GM21786 (cell line): ENCODE data around the gene WFS1.
A peak's percentile ranks its signal among the peaks of the same experiment; 100 is the strongest.

Experiments
- ATAC-seq: cut with Tn5 transposase; IDR thresholded peaks from one replicate; pipeline ENCODE4 v1.9.1; 2021; ENCODE audit not compliant: unreplicated experiment

The WFS1 gene

GRCh38 chr4:6269616-6270511 is at the start of gene WFS1:
Gene WFS1 (plus strand): TSS chr4:6269850. CDS start chr4:6277456, 7,606 bp downstream.
- ATAC-seq: peak; percentile 100

GRCh38 chr4:6221301-6221850 is 48.3 kb upstream of the WFS1 start:
- ATAC-seq: no peak

- no peak for ATAC-seq
These were observed 47.5 kb upstream of the WFS1 start for GRCh38 chr4:6221851-6222760.

GRCh38 chr4:6222761-6223292 is 46.8 kb upstream of the WFS1 start:
- no peak for ATAC-seq

- ATAC-seq: no peak
These were observed 44.9 kb upstream of the WFS1 start for GRCh38 chr4:6224735-6225134.

GRCh38 chr4:6225469-6225868 is 44.2 kb upstream of the WFS1 start:
- no peak for ATAC-seq

GRCh38 chr4:6226506-6226905 is 43.1 kb upstream of the WFS1 start:
- ATAC-seq: no peak

GRCh38 chr4:6227412-6228157 is 42.1 kb upstream of the WFS1 start:
- ATAC-seq: no peak

GRCh38 chr4:6228158-6229067 is 41.2 kb upstream of the WFS1 start:
- ATAC-seq: no peak

- no peak for ATAC-seq
These were observed 40.6 kb upstream of the WFS1 start for GRCh38 chr4:6229095-6229494.

GRCh38 chr4:6229671-6230501 is 39.8 kb upstream of the WFS1 start:
- no peak for ATAC-seq

- ATAC-seq: no peak
These were observed 39.2 kb upstream of the WFS1 start for GRCh38 chr4:6230502-6230785.

- no peak for ATAC-seq
These were observed 38.6 kb upstream of the WFS1 start for GRCh38 chr4:6230827-6231662.

GRCh38 chr4:6231663-6232165 is 37.9 kb upstream of the WFS1 start:
- no peak for ATAC-seq

- ATAC-seq: no peak
These were observed 36.5 kb upstream of the WFS1 start for GRCh38 chr4:6232836-6233785.

GRCh38 chr4:6233929-6234328 is 35.7 kb upstream of the WFS1 start:
- ATAC-seq: no peak

GRCh38 chr4:6235012-6235411 is 34.6 kb upstream of the WFS1 start:
- no peak for ATAC-seq
